ENCODE data around the gene TACO1. TPM values are rescaled to one million over a fixed set of nuclear protein-coding genes. Genes with fewer than 3 reads are reported as not detected.

The TACO1 gene
- total RNA-seq, 3 donors from 2014 or later (not counting 1 experiment from before 2014, with no cell fraction given), result 7.1 to 10.9 (median 9.2) TPM

GRCh38 chr17:63595132-63595531, 5.6 kb upstream of the TACO1 start:
- no peak for ATAC-seq
- peaks cover 34 to 38% of the 10 kb centered on the region in 2 donors for H3K4me1 Mint-ChIP-seq
- Histone ChIP-seq H3K36me3 (ENCODE audit: control insufficient read depth, insufficient read depth, low read length) (peaks cover 22% of the 10 kb centered on the region), H3K4me1 (ENCODE audit: control insufficient read depth, insufficient read depth, low read length) (peaks cover 15% of the 10 kb centered on the region), H3K9me3 (ENCODE audit: control insufficient read depth, insufficient read depth, low read length) (no peaks in the 10 kb centered on the region), H3K27me3 (ENCODE audit: control insufficient read depth, insufficient read depth, low read length) (no peaks in the 10 kb centered on the region), H3K4me3 (ENCODE audit: low read length) (no peak overlapping the region), H3K27ac (ENCODE audit: low read length) (no peak overlapping the region)
- intact Hi-C loops (cut with micrococcal nuclease), result no loop called here
- 100% methylated on average over 3 of the region's 3 CpGs for WGBS (ENCODE audit: insufficient coverage)
- peaks cover under 1% of the 10 kb centered on the region for H3K36me3 Mint-ChIP-seq
- no peaks in the 10 kb centered on the region for H3K27me3 Mint-ChIP-seq (ENCODE audit: low read depth in 2 of 2)
- no peak for TF ChIP-seq CTCF (IDR thresholded peaks at IDR 0.05)
- DNase-seq, result no peak
- no peak overlapping the region for H3K4me3 Mint-ChIP-seq
- no peaks in the 10 kb centered on the region for H3K9me3 Mint-ChIP-seq
- peak overlapping the region in 1 of 2 donors; percentile 23 for H3K27ac Mint-ChIP-seq

- TF ChIP-seq CTCF (IDR thresholded peaks at IDR 0.05), result no peak
- Histone ChIP-seq H3K9me3 (ENCODE audit: control insufficient read depth, insufficient read depth, low read length) (no peaks in the 10 kb centered on the region), H3K27ac (ENCODE audit: low read length) (no peak overlapping the region), H3K36me3 (ENCODE audit: control insufficient read depth, insufficient read depth, low read length) (peaks cover 6% of the 10 kb centered on the region), H3K27me3 (ENCODE audit: control insufficient read depth, insufficient read depth, low read length) (no peaks in the 10 kb centered on the region), H3K4me1 (ENCODE audit: control insufficient read depth, insufficient read depth, low read length) (peaks cover 31% of the 10 kb centered on the region), H3K4me3 (ENCODE audit: low read length) (no peak overlapping the region)
- Mint-ChIP-seq H3K27ac (peak overlapping the region; percentile 76 to 84), H3K9me3 (no peaks in the 10 kb centered on the region), H3K4me3 (peak overlapping the region; percentile 61), H3K36me3 (no peaks in the 10 kb centered on the region), H3K4me1 (peaks cover 48 to 49% of the 10 kb centered on the region in 2 donors), H3K27me3 (ENCODE audit: low read depth in 2 of 2) (no peaks in the 10 kb centered on the region)
- DNase-seq, result peak in 1 of 2 donors; percentile 48
- intact Hi-C loops (cut with micrococcal nuclease), result no loop called here
- peak; percentile 48 to 71 (median 57) for ATAC-seq
- 59% methylated on average over 6 of the region's 6 CpGs for WGBS (ENCODE audit: insufficient coverage)
Observed at GRCh38 chr17:63596856-63597586, 3.7 kb upstream of the TACO1 start.

- ATAC-seq (peak; percentile 48 to 61 (median 60)), DNase-seq (peak in 1 of 2 donors; percentile 61)
- intact Hi-C loops (cut with micrococcal nuclease), result loop anchor here (1.0 kb wide), 1 partner anchor 48 kb away; the partner anchor contains the start of gene DCAF7
- Histone ChIP-seq H3K4me3 (ENCODE audit: low read length) (no peak overlapping the region), H3K36me3 (ENCODE audit: control insufficient read depth, insufficient read depth, low read length) (peaks cover 4% of the 10 kb centered on the region), H3K27me3 (ENCODE audit: control insufficient read depth, insufficient read depth, low read length) (no peaks in the 10 kb centered on the region), H3K27ac (ENCODE audit: low read length) (no peak overlapping the region), H3K9me3 (ENCODE audit: control insufficient read depth, insufficient read depth, low read length) (no peaks in the 10 kb centered on the region), H3K4me1 (ENCODE audit: control insufficient read depth, insufficient read depth, low read length) (peaks cover 31% of the 10 kb centered on the region)
- WGBS (ENCODE audit: insufficient coverage), result no CpG with 5 or more reads among the region's 2 CpGs
- Mint-ChIP-seq H3K27ac (peak overlapping the region; percentile 76 to 84), H3K27me3 (ENCODE audit: low read depth in 2 of 2) (no peaks in the 10 kb centered on the region), H3K36me3 (no peaks in the 10 kb centered on the region), H3K9me3 (no peaks in the 10 kb centered on the region), H3K4me1 (peaks cover 43 to 47% of the 10 kb centered on the region in 2 donors), H3K4me3 (peak overlapping the region; percentile 81)
- no peak for TF ChIP-seq CTCF (IDR thresholded peaks at IDR 0.05)
Observed at GRCh38 chr17:63598281-63598680, 2.4 kb upstream of the TACO1 start.

All from natural killer cell (primary cell).